ENCODE measurements around the gene PRPSAP1. TPM values are rescaled to one million over a fixed set of nuclear protein-coding genes. Genes with fewer than 3 reads are reported as not detected.

PRPSAP1 gene
- total and polyA plus RNA-seq, 7 experiments from 2014 or later, result 19.6 to 59.1 (median 53.3) TPM

- H3K27me3 Mint-ChIP-seq, result peaks cover 0 to 2% (median 0%) of the 10 kb centered on the region in 5 donors
- peaks cover 4 to 17% (median 11%) of the 10 kb centered on the region in 7 donors for H3K4me1 Mint-ChIP-seq
- Histone ChIP-seq H3K9me3 (ENCODE audit: control insufficient read depth in 2 of 3, low read length in 3 of 3) (no peaks in the 10 kb centered on the region), H3K27ac (ENCODE audit: low read depth, low read length) (no peak overlapping the region), H3K36me3 (ENCODE audit: control insufficient read depth in 2 of 3, insufficient read depth in 3 of 3, low read length in 3 of 3) (no peaks in the 10 kb centered on the region), H3K4me1 (ENCODE audit: control insufficient read depth in 2 of 2, insufficient read depth in 2 of 2, low read length in 2 of 2) (peaks cover 0 to 15% of the 10 kb centered on the region in 2 donors), H3K4me3 (ENCODE audit: low read length) (peak overlapping the region; percentile 63), H3K27me3 (ENCODE audit: control insufficient read depth in 2 of 2, insufficient read depth in 2 of 2, low read length in 2 of 2) (no peaks in the 10 kb centered on the region)
- H3K9me3 Mint-ChIP-seq, result peaks cover 0 to 1% (median 0%) of the 10 kb centered on the region in 11 donors
- peak overlapping the region; percentile 18 to 88 (median 67) for H3K27ac Mint-ChIP-seq
- intact Hi-C loops (cut with micrococcal nuclease), result loop anchor here (1.0 to 2.0 kb wide), 4 partner anchors 13 to 70 kb away; partner anchors contain the start of gene UBE2O (in 2 of the 2)
- ChIA-PET POLR2A (interaction anchor here (0.7 to 1.6 kb wide), 5 partner anchors 104 to 403 kb away, joined by 3 to 5 read pairs (median 4); partner anchors contain the start of gene EXOC7), CTCF (interaction anchor here (0.6 kb wide), 1 partner anchor 487 kb away, joined by 3 read pairs; the partner anchor contains the start of gene TRIM65)
- DNase-seq (peak in 8 of 9 donors; percentile 25 to 64 (median 36)), ATAC-seq (peak; percentile 46)
- H3K36me3 Mint-ChIP-seq, result no peaks in the 10 kb centered on the region
- H3K4me3 Mint-ChIP-seq, result peak overlapping the region; percentile 86 to 94 (median 92)
Measured at GRCh38 chr17:76383546-76384221, 30.0 kb upstream of the PRPSAP1 start.

GRCh38 chr17:76382803-76383545 is 29.3 kb upstream of the PRPSAP1 start:
- Histone ChIP-seq H3K27me3 (ENCODE audit: control insufficient read depth in 2 of 2, insufficient read depth in 2 of 2, low read length in 2 of 2) (no peaks in the 10 kb centered on the region), H3K9me3 (ENCODE audit: control insufficient read depth in 2 of 3, low read length in 3 of 3) (no peaks in the 10 kb centered on the region), H3K27ac (ENCODE audit: low read depth, low read length) (no peak overlapping the region), H3K36me3 (ENCODE audit: control insufficient read depth in 2 of 3, insufficient read depth in 3 of 3, low read length in 3 of 3) (no peaks in the 10 kb centered on the region), H3K4me1 (ENCODE audit: control insufficient read depth in 2 of 2, insufficient read depth in 2 of 2, low read length in 2 of 2) (peaks cover 0 to 15% of the 10 kb centered on the region in 2 donors), H3K4me3 (ENCODE audit: low read length) (peak overlapping the region; percentile 63)
- Mint-ChIP-seq H3K27me3 (peaks cover 0 to 2% (median 0%) of the 10 kb centered on the region in 5 donors), H3K4me1 (peaks cover 4 to 17% (median 13%) of the 10 kb centered on the region in 7 donors), H3K4me3 (peak overlapping the region; percentile 81 to 94 (median 92)), H3K9me3 (peaks cover 0 to 1% (median 0%) of the 10 kb centered on the region in 11 donors), H3K27ac (peak overlapping the region in 6 of 9 donors; percentile 45 to 72 (median 64)), H3K36me3 (no peaks in the 10 kb centered on the region)
- ChIA-PET CTCF (interaction anchor here (0.6 kb wide), 3 partner anchors 9 to 486 kb away, joined by 3 to 4 read pairs (median 4); partner anchors contain the start of gene TRIM65), POLR2A (interaction anchor here (0.7 to 1.0 kb wide), 2 partner anchors 29 to 199 kb away, joined by 3 to 4 read pairs; partner anchors contain the start of gene PRPSAP1)
- DNase-seq (peak in 8 of 9 donors; percentile 33 to 75 (median 46)), ATAC-seq (peak; percentile 56)
- intact Hi-C loops (cut with micrococcal nuclease), result loop anchor here in 1 of 2 donors (1.0 kb wide), 1 partner anchor 29 kb away; no protein-coding TSS in a partner anchor

- peaks cover 0 to 15% of the 10 kb centered on the region in 2 donors for H3K4me1 ChIP-seq (ENCODE audit: control insufficient read depth in 2 of 2, insufficient read depth in 2 of 2, low read length in 2 of 2)
- ChIA-PET POLR2A (interaction anchor here (1.0 kb wide), 1 partner anchor 29 kb away, joined by 3 read pairs; the partner anchor contains the start of gene PRPSAP1), CTCF (no interaction called here)
- no peaks in the 10 kb centered on the region for H3K9me3 ChIP-seq (ENCODE audit: control insufficient read depth in 2 of 3, low read length in 3 of 3)
- no peaks in the 10 kb centered on the region for H3K36me3 ChIP-seq (ENCODE audit: control insufficient read depth in 2 of 3, insufficient read depth in 3 of 3, low read length in 3 of 3)
- Mint-ChIP-seq H3K36me3 (no peaks in the 10 kb centered on the region), H3K27me3 (peaks cover 0 to 2% (median 0%) of the 10 kb centered on the region in 5 donors), H3K4me1 (peaks cover 5 to 20% (median 13%) of the 10 kb centered on the region in 7 donors), H3K9me3 (peaks cover 0 to 2% (median 0%) of the 10 kb centered on the region in 11 donors), H3K4me3 (peak overlapping the region; percentile 70 to 94 (median 90)), H3K27ac (peak overlapping the region in 2 of 9 donors; percentile 58 to 59)
- no peaks in the 10 kb centered on the region for H3K27me3 ChIP-seq (ENCODE audit: control insufficient read depth in 2 of 2, insufficient read depth in 2 of 2, low read length in 2 of 2)
- intact Hi-C loops (cut with micrococcal nuclease), result no loop called here
- no peak for ATAC-seq
- H3K27ac ChIP-seq (ENCODE audit: low read depth, low read length), result no peak overlapping the region
- peak in 1 of 9 donors; percentile 37 for DNase-seq
- peak overlapping the region; percentile 63 for H3K4me3 ChIP-seq (ENCODE audit: low read length)
Measured at GRCh38 chr17:76382351-76382802, 28.7 kb upstream of the PRPSAP1 start.

- H3K4me1 ChIP-seq (ENCODE audit: control insufficient read depth in 2 of 2, insufficient read depth in 2 of 2, low read length in 2 of 2), result peaks cover 0 to 15% of the 10 kb centered on the region in 2 donors
- H3K4me1 Mint-ChIP-seq, result peaks cover 5 to 17% (median 11%) of the 10 kb centered on the region in 7 donors
- POLR2A ChIA-PET, result interaction anchor here (1.0 kb wide), 1 partner anchor 28 kb away, joined by 3 read pairs; the partner anchor contains the start of gene PRPSAP1
- H3K4me3 ChIP-seq (ENCODE audit: low read length), result no peak overlapping the region
- no peak overlapping the region for H3K27ac ChIP-seq (ENCODE audit: low read depth, low read length)
- H3K9me3 Mint-ChIP-seq, result peaks cover 0 to 2% (median 0%) of the 10 kb centered on the region in 11 donors
- CTCF ChIA-PET, result interaction anchor here (0.9 to 2.0 kb wide), 2 partner anchors 16 to 77 kb away, joined by 4 to 11 read pairs; no protein-coding TSS in a partner anchor
- ATAC-seq (no peak), DNase-seq (no peak)
- no peak overlapping the region for H3K27ac Mint-ChIP-seq
- intact Hi-C loops (cut with micrococcal nuclease), result no loop called here
- no peaks in the 10 kb centered on the region for H3K36me3 Mint-ChIP-seq
- H3K4me3 Mint-ChIP-seq, result peak overlapping the region in 5 of 10 donors; percentile 8 to 93 (median 53)
- H3K9me3 ChIP-seq (ENCODE audit: control insufficient read depth in 2 of 3, low read length in 3 of 3), result no peaks in the 10 kb centered on the region
- H3K27me3 Mint-ChIP-seq, result peaks cover 0 to 2% (median 0%) of the 10 kb centered on the region in 5 donors
- H3K36me3 ChIP-seq (ENCODE audit: control insufficient read depth in 2 of 3, insufficient read depth in 3 of 3, low read length in 3 of 3), result no peaks in the 10 kb centered on the region
- no peaks in the 10 kb centered on the region for H3K27me3 ChIP-seq (ENCODE audit: control insufficient read depth in 2 of 2, insufficient read depth in 2 of 2, low read length in 2 of 2)
Measured at GRCh38 chr17:76381633-76382350, 28.1 kb upstream of the PRPSAP1 start.

- Histone ChIP-seq H3K4me3 (ENCODE audit: low read length) (no peak overlapping the region), H3K27ac (ENCODE audit: low read depth, low read length) (no peak overlapping the region), H3K9me3 (ENCODE audit: control insufficient read depth in 2 of 3, low read length in 3 of 3) (no peaks in the 10 kb centered on the region), H3K36me3 (ENCODE audit: control insufficient read depth in 2 of 3, insufficient read depth in 3 of 3, low read length in 3 of 3) (no peaks in the 10 kb centered on the region), H3K27me3 (ENCODE audit: control insufficient read depth in 2 of 2, insufficient read depth in 2 of 2, low read length in 2 of 2) (no peaks in the 10 kb centered on the region), H3K4me1 (ENCODE audit: control insufficient read depth in 2 of 2, insufficient read depth in 2 of 2, low read length in 2 of 2) (peaks cover 0 to 2% of the 10 kb centered on the region in 2 donors)
- CTCF ChIA-PET, result interaction anchor here (2.0 kb wide), 1 partner anchor 18 kb away, joined by 11 read pairs; no protein-coding TSS in a partner anchor
- POLR2A ChIA-PET, result no interaction called here
- Mint-ChIP-seq H3K27ac (no peak overlapping the region), H3K36me3 (no peaks in the 10 kb centered on the region), H3K4me1 (peaks cover 0 to 9% (median 8%) of the 10 kb centered on the region in 7 donors), H3K9me3 (peaks cover 0 to 2% (median 0%) of the 10 kb centered on the region in 11 donors), H3K4me3 (peak overlapping the region in 2 of 10 donors; percentile 17 to 38), H3K27me3 (peaks cover 0 to 2% (median 0%) of the 10 kb centered on the region in 5 donors)
- intact Hi-C loops (cut with micrococcal nuclease), result no loop called here
- no peak for ATAC-seq
- DNase-seq, result no peak
Measured at GRCh38 chr17:76379646-76380376, 26.1 kb upstream of the PRPSAP1 start.
